Measurements from ENCODE around the gene C20orf96. TPM values are rescaled to one million over a fixed set of nuclear protein-coding genes. Genes with fewer than 3 reads are reported as not detected.

Gene C20orf96
- total and polyA plus RNA-seq, 2 of the 4 experiments (the other 2 are of a cell fraction): 2.0 to 9.8 TPM

GRCh38 chr20:313948-314347 is 23.4 kb upstream of the C20orf96 start:
- peaks cover 16% of the 10 kb centered on the region for H3K4me1 ChIP-seq (ENCODE audit: control insufficient read depth, insufficient read depth, low read length)
- H2BK15ac ChIP-seq (ENCODE audit: low read depth, low read length): no peak overlapping the region
- H3K14ac ChIP-seq (replicated peaks; ENCODE audit: low read depth, low read length): no peak overlapping the region
- H3K79me1 ChIP-seq (ENCODE audit: low read depth in 1 of 2, low read length in 2 of 2): peaks cover 0 to 2% of the 10 kb centered on the region in 2 experiments; a peak in 1 of 4 replicates
- no peak overlapping the region for H4K8ac ChIP-seq (ENCODE audit: low read depth in 2 of 2, low read length in 2 of 2)
- no TSS peak for BruUV-seq (replicated peaks)
- DNase-seq: peak; percentile 83
- no peak overlapping the region for H2BK20ac ChIP-seq (ENCODE audit: low read depth, low read length)
- no peak overlapping the region for H2AFZ ChIP-seq (replicated peaks; ENCODE audit: low read length, poor library complexity)
- H3K9me1 ChIP-seq (ENCODE audit: insufficient read depth, low read length): peaks cover 1% of the 10 kb centered on the region; the same call in 1 of the 2 replicates
- ATAC-seq (ENCODE audit: low read depth): no peak
- no peak overlapping the region for H2AK5ac ChIP-seq (ENCODE audit: low read depth, low read length)
- TF ChIP-seq CEBPB (IDR thresholded peaks at IDR 0.05; ENCODE audit: low read depth, low read length) (peak; percentile 66), SMC3 (IDR thresholded peaks at IDR 0.05; ENCODE audit: low read depth, low read length) (no peak), USF2 (IDR thresholded peaks at IDR 0.05; ENCODE audit: low read depth, low read length) (no peak), MAFK (IDR thresholded peaks at IDR 0.05; ENCODE audit: low read depth, low read length) (no peak), CHD1 (IDR thresholded peaks at IDR 0.05; ENCODE audit: low read depth, low read length) (no peak), FOS (IDR thresholded peaks at IDR 0.05; ENCODE audit: low read depth, low read length) (peak; percentile 75), RAD21 (IDR thresholded peaks at IDR 0.05; ENCODE audit: low read length) (no peak), ELK1 (IDR thresholded peaks at IDR 0.05; ENCODE audit: borderline replicate concordance, low read depth, low read length) (no peak), RCOR1 (IDR thresholded peaks at IDR 0.05; ENCODE audit: insufficient replicate concordance, low read length) (peak; percentile 90), MXI1 (IDR thresholded peaks at IDR 0.05; ENCODE audit: borderline replicate concordance, low read depth, low read length) (no peak)
- no peak overlapping the region for H2BK120ac ChIP-seq (ENCODE audit: low read depth, low read length)
- ChIA-PET CTCF (interaction anchor here (0.8 kb wide), 1 partner anchor 18 kb away, joined by 3 read pairs; no protein-coding TSS in a partner anchor), POLR2A (ENCODE audit: unreplicated experiment) (no interaction called here)
- H3K36me3 ChIP-seq (ENCODE audit: control insufficient read depth, insufficient read depth, low read length): no peaks in the 10 kb centered on the region
- H3K9me3 ChIP-seq (ENCODE audit: control insufficient read depth, insufficient read depth, low read length): no peaks in the 10 kb centered on the region
- H2AK9ac ChIP-seq (replicated peaks; ENCODE audit: low read depth, low read length, poor library complexity): no peak overlapping the region
- no peaks in the 10 kb centered on the region for H4K20me1 ChIP-seq (ENCODE audit: insufficient read depth, low read length)
- no peak overlapping the region for H3K18ac ChIP-seq (ENCODE audit: low read depth, low read length)
- H3K27me3 ChIP-seq (ENCODE audit: control insufficient read depth, insufficient read depth, low read length): no peaks in the 10 kb centered on the region
- H2BK5ac ChIP-seq (ENCODE audit: low read depth, low read length, poor library complexity, severe bottlenecking): no peak overlapping the region
- no peak overlapping the region for H3K56ac ChIP-seq (ENCODE audit: extremely low read depth, insufficient read depth, low read length)
- H3K4me2 ChIP-seq (ENCODE audit: low read depth, low read length): no peak overlapping the region
- H3K9ac ChIP-seq (ENCODE audit: low read depth, low read length): no peak overlapping the region
- no peak overlapping the region for H4K5ac ChIP-seq (ENCODE audit: low read depth, low read length)
- H4K91ac ChIP-seq (ENCODE audit: insufficient read depth, low read depth, low read length): no peak overlapping the region
- H3K27ac ChIP-seq (ENCODE audit: insufficient read depth, low read length): no peak overlapping the region
- in situ Hi-C loops (cut with MboI; ENCODE audit: low sequenced_read_pairs): no loop called here
- intact Hi-C loops (cut with micrococcal nuclease): no loop called here
- H3K4ac ChIP-seq (ENCODE audit: low read depth, low read length): no peak overlapping the region
- H3K4me3 ChIP-seq (ENCODE audit: insufficient read depth, low read depth, low read length): no peak overlapping the region
- H3K23ac ChIP-seq (ENCODE audit: low read depth, low read length): no peak overlapping the region
- dilution Hi-C loops (cut with HindIII; ENCODE audit: low sequenced_read_pairs, unreplicated experiment): no loop called here
